Activated T-helper 9 cell treated with anti-CD3 and anti-CD28 coated beads, Interleukin-2, amount 50 U/mL, for 16 hours (primary cell): ENCODE results near the gene RPP25L.

Experiments
- DNase-seq: peaks from one replicate; pipeline ENCODE4 v3.0.0-alpha.2; 2020; ENCODE audit warnings: low read depth

RPP25L gene

DNA sequence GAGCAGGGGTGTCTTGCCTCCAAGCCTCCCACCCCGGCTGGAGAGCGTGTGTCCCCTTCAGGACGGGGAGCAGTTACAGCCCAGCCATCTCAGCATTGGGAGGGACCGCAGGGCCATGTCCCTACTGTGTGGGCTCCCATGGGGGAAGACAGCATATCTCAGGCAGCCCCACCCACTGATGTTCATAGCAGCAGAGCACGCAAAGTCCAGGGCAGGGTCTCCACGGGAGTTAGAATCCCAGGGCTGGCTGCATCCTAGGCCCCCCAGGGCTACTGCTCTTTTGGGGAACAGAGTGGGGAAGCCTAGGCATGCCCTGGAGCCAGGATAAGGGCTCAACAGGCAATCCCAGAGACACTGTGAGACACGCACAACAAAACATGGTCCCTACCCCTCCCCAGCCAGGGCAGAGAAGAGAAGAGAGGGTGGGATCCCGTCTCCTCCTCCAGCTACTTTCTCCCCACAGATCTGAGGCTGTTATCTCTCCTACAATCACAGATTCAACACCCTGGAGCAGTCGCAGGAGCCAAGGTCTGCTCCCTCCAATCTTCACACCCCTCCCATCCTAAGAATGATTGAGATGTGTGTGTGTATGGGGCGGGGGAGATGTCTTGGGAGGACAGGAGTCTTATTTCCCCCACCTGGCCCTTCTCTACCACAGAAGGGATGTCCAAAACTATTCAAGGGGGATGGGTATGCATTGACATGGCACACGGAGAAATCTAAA lies 25.8 kb downstream of the RPP25L start:
- no peak for DNase-seq

GRCh38 chr9:34584970-34585369 lies 26.9 kb downstream of the RPP25L start:
- no peak for DNase-seq

DNA sequence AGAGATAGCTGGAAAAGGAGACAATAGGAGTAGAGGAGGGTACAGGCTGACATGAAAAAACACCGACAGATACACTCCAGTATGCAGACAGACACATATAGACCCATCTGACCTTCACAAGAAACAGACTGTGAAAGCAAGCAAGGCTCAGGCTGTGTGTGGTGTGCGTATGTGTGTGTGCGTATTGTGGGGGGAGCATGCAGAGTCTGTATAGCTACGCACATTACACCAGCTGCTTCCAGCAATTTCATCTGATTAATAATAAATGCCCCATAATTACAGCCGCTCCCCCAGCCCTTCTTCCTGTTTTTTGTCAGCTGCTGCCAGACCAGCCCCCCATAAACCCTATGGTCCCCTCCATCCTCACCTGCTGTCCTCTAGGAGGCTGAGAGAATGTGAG lies 29.1 kb downstream of the RPP25L start:
- DNase-seq, result no peak

DNA sequence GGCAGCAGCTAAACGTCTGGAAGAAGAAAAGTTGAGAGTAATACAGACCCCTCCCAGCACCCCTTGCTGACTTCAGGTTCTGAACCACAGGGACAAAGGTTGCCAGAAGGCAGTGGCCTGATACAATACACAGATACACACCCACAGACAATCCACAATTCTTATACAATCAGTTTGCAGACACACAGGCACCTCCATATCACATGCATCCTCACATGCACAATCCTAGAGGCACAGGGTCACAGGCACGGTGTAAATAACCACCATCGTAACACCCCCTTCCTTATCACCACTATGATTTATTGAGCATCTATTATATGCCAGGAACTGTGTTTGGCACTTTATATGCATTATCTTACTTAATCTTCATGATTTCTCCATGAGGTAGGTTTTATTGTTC lies 30.6 kb downstream of the RPP25L start:
- no peak for DNase-seq

- no peak for DNase-seq
These were observed 31.5 kb downstream of the RPP25L start for GRCh38 chr9:34580358-34580757.

DNA sequence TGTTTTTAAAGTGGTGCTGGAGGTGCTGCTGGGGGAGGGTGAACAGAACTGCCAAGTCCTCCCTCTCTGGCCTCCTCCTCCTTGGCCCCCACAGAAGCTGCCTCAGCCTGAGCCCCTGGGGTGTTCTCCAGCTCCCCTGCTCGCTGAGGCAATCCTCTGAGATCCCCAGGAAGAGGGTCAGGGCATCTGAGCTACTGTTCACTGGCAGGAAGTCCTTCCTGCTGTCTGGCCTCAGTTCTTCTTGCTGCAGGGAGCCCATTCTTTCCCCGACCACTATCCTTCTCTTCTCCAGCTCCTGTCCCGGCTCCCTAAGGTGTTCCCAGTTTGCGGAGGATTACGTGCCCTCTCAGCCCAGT lies 32.1 kb downstream of the RPP25L start:
- no peak for DNase-seq

DNA sequence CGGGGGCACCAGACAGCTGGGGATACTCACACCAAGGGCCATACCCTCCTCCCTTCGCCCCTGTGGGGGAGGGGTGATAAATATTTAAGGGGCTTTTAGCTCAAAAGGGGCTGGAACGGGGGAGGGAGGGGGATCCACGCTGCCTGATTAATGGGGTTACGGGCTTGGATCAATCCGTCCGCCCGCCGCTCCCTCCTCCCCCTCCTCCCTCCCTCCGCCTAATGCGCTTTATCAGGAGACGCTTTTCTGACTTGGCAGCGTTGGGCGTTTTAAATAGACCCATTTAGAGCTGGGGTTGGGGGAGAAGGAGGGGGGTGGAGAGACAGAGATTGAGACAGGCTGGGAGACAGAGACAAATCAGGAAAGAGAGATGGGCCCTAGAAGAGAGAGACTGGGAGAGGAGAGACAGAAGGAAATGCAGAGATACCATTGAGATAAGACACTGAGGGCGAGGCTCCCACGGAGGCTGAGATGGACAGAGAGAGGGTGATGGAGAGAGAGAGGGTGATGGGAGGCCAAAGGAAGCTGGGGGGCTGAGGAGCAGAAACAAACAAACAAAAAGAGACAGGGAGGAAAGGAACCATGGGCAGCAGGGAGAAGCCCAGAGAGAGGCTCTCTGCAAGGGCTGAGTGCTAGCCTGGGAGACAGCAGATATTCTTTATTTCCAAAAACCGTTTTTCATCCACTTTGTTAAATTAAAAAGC lies 32.6 kb downstream of the RPP25L start:
- no peak for DNase-seq

DNA sequence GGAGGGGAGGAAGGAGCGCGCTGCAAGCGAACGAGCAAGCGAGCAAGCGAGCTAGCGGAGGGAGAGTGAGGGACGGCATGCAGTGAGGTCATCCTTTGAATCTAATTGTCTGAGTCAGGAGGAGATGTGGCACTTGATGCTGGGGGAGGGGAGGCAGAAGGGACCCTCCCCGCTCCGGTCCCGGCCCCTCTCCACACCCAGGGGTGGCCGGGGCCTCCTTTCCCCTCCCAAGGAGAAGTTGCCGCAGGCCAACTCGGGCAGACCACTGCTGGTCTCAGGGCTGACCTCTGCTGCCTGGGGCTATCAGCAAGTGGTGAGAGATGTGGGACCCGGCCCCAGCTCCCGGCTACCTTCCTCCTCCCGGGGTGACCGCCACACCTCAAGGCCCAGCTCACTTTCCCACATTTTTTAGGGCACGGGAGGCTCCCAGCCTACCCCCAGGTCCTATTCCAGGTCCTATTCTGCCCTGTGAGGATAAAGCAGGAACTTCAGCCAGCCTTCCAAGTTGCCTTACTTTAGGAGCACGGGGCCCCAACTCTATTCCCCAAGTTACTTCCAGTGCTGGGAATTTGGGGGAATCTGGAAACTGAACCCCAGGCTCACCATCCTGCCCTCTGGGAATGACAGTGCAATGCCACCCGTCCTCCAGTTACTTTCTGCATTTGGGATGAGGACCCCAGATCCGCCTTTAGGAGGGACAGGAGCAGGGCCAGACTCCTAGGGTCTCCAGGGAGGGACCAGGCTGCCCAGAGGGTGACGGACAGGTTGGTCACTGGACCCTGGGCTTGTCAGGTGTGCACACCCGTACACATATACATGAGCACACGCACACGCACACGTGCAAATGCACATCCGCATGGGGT lies 33.4 kb downstream of the RPP25L start:
- DNase-seq, result no peak

DNA sequence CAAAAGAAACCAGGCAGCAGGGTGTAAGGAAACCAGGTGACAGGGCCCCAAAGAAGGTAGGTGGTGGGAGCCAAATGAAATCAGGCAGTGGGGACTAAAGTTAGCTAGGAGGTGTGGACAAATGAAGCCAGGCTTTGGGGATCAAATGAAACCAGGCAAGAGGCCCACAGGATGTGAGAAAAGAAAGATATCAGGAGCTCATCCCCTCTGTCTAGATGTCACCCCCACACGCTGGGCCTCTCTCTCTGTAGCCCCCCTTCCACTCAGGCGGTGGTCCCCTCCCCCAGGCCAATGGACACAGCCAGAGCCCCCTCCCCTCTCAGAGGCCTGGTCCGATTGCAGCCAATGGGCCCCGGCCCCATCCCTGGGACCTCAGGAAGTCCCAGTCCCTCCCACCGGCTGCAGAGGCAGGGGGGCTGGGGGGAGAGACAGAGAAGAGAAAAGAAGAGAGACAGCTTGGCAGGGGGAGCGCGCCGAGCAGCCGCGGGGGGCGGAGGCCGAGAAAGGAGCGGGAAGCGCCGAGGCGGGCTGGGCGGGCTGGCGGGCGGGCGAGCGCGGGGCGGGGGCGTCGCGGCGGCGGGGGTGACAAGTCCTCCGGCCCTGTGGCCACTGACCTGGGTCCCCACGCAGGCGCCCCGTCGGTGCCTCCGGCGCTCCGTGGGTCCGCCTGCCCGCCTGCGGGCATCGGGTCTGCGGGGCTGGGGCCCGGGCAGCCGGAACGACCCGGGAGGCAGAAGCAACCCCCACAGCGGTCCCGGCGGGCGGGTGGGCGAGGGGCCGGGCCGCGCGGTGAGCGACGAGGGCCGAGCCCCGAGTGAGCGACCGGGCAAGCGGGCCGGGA lies 34.3 kb downstream of the RPP25L start:
- DNase-seq, result no peak

DNA sequence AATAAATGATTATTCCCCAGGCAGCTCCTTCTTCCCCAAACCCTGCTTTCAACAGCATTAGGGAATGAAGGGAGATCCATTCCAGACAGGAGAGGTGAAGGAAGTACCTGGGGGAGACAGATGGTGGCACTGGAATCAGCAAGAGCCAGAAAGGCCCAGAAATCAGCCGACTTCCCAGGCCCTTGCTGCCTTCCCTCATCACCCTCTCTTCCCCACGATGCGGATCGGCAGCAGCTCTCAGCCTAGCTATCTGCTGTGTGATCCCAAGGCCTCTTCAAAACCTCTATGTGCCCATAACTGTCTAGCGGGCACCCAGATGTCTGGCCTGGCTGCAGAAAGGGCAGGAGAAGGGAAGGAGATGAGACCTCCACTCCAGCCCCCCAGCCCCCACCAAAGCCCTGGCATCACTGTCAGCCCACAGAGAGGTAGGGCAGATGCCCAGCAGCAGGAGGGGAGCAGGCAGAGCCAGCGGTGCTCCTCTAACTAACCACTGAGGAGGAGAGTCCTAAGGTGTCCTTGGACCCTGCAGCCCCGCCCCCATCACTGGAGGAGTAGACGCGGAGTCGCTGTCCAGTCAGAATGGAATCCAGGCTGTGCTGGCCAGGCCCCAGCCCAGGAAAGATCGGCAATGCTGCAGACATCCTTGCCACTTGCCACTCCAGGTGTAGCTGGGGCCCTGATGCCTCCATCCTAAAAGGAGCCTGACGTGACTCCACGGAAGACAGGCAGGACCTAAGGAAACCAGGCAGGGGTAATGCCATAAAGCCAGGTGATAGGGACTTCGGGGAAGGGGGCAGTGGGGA lies 35.1 kb downstream of the RPP25L start:
- DNase-seq, result no peak

DNA sequence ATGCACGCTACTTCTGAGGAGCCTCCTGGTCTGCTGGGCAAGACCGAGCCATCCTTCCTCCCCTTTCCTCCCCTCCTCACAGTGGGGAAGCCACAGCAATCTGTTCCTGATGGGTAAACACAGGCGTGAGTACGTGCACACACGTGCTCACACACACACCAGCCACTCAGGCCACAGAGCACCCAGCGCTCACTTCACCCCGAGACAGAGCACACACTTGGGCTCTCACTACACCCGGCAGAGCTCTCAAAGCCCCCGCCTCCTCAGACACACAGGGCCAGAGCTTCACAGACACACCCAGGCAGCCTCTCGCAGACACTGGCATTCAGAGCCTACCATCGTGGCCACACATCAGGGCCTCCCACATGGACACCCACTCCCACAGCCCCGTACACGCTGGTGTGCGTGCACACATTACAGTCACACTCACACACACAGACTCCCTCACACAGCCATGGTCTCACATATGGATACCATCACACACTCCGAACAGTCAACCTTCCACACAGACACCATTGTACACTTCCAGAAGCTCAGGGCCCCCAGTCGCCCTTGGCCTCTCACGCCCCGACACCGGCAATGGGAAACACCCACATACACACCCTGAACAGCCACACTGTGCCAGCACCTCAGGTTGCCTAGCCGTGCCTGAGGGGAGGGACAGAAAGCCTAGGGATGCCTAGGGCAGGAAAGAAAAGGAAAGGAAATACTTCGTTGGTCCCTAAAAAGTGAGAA lies 35.9 kb downstream of the RPP25L start:
- no peak for DNase-seq

GRCh38 chr9:34575241-34575640 lies 36.7 kb downstream of the RPP25L start:
- no peak for DNase-seq

DNA sequence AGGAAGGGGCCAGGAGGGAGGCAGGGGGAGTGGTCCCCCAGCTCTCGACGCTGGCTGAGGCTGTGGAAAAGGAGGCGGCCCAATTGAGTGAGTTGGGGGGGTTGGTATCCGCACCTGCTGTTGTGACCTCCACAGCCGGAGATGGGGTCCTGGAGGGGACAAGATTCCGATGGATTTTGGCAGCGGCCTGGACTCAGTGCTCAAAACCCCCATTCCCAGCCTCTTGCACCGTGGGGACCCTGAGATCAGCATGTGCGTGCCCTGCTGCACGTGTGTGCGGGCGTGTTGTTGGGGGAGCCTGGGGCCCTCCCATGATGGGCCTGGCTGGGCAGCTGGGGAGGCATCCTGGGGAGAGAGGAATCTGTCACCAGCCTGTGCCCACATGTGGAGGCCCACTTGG lies 37.3 kb downstream of the RPP25L start:
- no peak for DNase-seq

- DNase-seq, result no peak
These were observed 38.1 kb downstream of the RPP25L start for GRCh38 chr9:34573599-34574325.

DNA sequence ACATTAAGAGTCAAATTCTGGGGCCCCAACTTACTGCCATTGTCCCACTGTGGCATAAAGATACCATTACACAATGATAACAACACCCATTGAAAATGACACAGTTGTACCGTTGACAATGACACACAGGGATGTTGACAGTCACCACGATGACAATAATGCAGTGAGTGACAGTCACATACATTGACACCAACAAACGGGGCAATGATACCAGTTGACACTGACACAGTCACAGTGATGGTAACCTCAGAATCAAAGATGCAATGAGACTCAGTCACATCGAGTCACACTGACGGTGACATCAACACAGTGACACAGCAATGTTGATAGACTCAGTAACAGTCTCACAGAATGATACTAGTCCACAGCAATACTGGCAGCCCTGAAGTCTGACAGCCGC lies 39.3 kb downstream of the RPP25L start:
- no peak for DNase-seq

GRCh38 chr9:34572092-34572491 lies 39.8 kb downstream of the RPP25L start:
- DNase-seq, result no peak

- DNase-seq, result no peak
These were observed 40.5 kb downstream of the RPP25L start for GRCh38 chr9:34571481-34571810.

DNA sequence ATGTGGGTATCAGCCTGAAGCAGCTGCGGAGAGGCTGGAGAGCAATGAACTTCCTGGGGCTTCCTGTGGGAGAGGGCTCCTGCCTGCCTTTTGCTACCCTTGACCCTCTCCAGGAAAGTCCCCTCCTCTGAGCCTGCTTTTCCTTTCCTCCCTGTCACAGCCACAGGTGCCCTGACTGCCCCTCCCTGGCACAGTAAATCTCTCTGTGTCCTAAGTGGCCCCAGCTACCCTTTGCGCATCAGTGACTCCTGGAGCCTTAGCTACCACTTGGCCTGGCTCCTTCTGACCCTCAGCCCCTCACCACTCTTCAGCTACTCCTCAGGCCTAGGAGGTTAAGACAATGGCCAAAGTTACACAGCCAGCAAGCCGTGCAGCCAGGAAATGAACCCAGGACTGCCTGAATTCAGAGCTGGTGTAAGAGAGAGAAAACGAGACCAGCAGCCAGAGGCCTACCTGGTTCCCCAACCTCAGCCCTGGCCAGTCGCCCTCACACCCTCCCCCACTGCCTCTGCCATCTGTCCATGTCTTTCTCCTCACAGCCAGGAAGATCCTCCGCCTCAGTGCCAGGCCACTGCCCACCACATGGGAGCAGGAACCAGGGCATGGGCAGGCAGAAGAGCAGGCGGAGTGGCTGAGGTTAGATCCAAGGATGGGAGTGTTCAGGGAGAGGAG lies 41.0 kb downstream of the RPP25L start:
- no peak for DNase-seq

- DNase-seq, result no peak
These were observed 41.5 kb downstream of the RPP25L start for GRCh38 chr9:34570376-34570775.
